Glutamatergic neuron (in vitro differentiated cells): ENCODE data around the gene WNT3. TPM values are rescaled to one million over a fixed set of nuclear protein-coding genes. Genes with fewer than 3 reads are reported as not detected.
"Not testable (repeated sequence)": the region's sequence is repeated elsewhere in the genome, so short reads cannot be mapped to it uniquely, and the experiment has no call there.

ENCODE experiments used
- DNase-seq: peaks from one replicate; pipeline ENCODE4 v3.0.0; 2022
- H3K27ac Mint-ChIP-seq: one replicate; pipeline ENCODE4 v1.8.0; 2020; ENCODE audit warnings: mild to moderate bottlenecking, mixed read lengths, inconsistent platforms; ENCODE audit not compliant: unreplicated experiment
- H3K27me3 Mint-ChIP-seq: one replicate; pipeline ENCODE4 v1.8.0; 2020; ENCODE audit warnings: mild to moderate bottlenecking, moderate library complexity, mixed read lengths, inconsistent platforms; ENCODE audit not compliant: unreplicated experiment
- H3K36me3 Mint-ChIP-seq: one replicate; pipeline ENCODE4 v1.8.0; 2020; ENCODE audit warnings: mild to moderate bottlenecking, mixed read lengths, inconsistent platforms; ENCODE audit not compliant: unreplicated experiment
- H3K4me1 Mint-ChIP-seq: one replicate; pipeline ENCODE4 v1.8.0; 2020; ENCODE audit warnings: mild to moderate bottlenecking, low read depth, mixed read lengths, inconsistent platforms; ENCODE audit not compliant: unreplicated experiment
- H3K4me3 Mint-ChIP-seq: one replicate; pipeline ENCODE4 v1.8.0; 2020; ENCODE audit warnings: mild to moderate bottlenecking, mixed read lengths, inconsistent platforms; ENCODE audit not compliant: unreplicated experiment
- H3K9me3 Mint-ChIP-seq: one replicate; pipeline ENCODE4 v1.8.0; 2020; ENCODE audit warnings: mild to moderate bottlenecking, moderate library complexity, mixed read lengths, inconsistent platforms; ENCODE audit not compliant: unreplicated experiment
- total RNA-seq: library from RNA; stranded (reverse); fragmentation: NEBNext Ultra II Directional; extraction: Animal tissue kit (Norgen Biotek cat#: 25700); gene quantifications from one replicate; pipeline ENCODE4 v1.2.1, GENCODE V29; 2021; ENCODE audit not compliant: unreplicated experiment
- TF ChIP-seq, protein P1 (sequence below): fragments of 200-600 bp; sonication (generic); IDR thresholded peaks from one replicate; pipeline ENCODE4 v1.5.0; 2021; ENCODE audit not compliant: partially characterized antibody, unreplicated experiment

Gene WNT3
- total RNA-seq, 1 donor from 2014 or later: 1.7 TPM

DNA sequence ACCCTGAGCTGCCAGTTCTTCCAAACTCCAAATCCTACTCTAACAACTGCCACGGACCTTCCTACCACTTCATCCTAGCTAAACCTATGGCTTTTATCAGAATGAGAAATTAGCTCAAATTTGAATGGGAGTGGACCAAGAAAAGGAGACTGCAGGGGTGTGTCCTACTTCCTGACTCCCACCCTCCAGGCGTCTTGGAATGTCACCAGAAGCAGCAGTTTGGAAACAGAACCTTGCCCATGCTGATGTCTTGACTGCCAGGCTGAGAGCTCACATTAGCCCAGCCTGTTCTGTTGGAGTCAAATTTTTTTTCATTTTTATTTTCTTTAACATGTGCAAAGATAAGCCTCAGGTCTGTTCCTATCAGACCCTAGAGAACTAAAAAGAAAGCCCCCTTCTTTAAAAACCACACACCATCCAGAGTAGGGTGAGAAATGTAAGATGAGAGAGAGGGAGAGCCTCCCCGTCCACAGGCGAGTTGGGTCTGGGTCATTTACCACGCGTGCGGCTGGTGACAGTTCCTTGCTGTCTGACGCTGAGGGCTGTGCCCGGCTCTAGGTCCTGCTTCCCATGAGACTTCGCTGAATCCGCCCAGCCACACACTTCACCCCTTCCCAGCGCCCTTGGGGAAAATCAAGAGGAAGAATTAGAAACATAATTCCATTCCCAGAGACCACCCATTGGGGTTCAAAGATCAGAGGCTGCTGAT lies 54.3 kb downstream of the WNT3 start:
- Mint-ChIP-seq H3K36me3 (no peaks in the 10 kb centered on the region), H3K9me3 (no peaks in the 10 kb centered on the region), H3K27me3 (peaks cover 2% of the 10 kb centered on the region), H3K4me3 (no peak overlapping the region), H3K4me1 (no peaks in the 10 kb centered on the region), H3K27ac (no peak overlapping the region)
- TF ChIP-seq, protein P1, sequence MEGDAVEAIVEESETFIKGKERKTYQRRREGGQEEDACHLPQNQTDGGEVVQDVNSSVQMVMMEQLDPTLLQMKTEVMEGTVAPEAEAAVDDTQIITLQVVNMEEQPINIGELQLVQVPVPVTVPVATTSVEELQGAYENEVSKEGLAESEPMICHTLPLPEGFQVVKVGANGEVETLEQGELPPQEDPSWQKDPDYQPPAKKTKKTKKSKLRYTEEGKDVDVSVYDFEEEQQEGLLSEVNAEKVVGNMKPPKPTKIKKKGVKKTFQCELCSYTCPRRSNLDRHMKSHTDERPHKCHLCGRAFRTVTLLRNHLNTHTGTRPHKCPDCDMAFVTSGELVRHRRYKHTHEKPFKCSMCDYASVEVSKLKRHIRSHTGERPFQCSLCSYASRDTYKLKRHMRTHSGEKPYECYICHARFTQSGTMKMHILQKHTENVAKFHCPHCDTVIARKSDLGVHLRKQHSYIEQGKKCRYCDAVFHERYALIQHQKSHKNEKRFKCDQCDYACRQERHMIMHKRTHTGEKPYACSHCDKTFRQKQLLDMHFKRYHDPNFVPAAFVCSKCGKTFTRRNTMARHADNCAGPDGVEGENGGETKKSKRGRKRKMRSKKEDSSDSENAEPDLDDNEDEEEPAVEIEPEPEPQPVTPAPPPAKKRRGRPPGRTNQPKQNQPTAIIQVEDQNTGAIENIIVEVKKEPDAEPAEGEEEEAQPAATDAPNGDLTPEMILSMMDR: no peak
- no peak for DNase-seq

DNA sequence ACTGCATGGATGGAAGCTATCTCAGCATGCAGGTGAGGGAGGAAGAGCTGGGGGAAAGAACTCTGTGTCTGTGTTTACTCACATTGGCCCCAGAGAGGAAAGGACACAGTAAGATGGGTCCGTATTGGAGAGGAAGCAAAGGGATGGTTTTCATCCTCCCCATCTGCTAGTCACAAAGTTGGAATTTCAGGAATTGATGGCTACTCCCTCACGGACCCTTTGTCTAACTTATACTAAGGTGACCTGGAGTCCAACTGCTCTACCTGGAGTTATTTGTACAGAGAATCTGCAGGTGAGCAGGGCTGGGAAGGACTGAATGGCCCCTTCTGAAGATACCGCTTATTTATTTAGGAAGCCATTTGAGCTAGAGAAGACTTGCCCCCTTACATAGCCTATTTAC lies 55.1 kb downstream of the WNT3 start:
- Mint-ChIP-seq H3K27ac (no peak overlapping the region), H3K27me3 (peaks cover 2% of the 10 kb centered on the region), H3K4me1 (no peaks in the 10 kb centered on the region), H3K4me3 (no peak overlapping the region), H3K36me3 (no peaks in the 10 kb centered on the region), H3K9me3 (no peaks in the 10 kb centered on the region)
- TF ChIP-seq, protein P1: no peak
- DNase-seq: no peak

DNA sequence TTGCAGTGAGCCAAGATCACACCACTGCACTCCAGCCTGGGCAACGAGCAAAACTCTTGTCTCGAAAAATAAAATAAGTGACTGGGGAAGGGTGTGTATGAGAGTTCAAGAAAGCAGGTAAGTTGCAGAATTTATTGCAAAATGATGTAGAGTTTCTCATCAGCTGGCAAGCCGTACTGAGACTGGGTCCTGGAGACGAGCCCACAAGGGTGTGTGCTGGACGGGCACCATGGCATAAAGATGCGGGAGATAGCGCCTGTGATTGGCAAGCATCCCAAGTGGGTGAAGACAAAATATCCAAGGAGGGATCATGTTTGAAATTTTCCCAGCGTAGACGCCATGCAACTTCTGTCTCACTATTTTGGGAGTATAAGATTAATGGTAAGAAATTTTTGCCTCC lies 59.4 kb downstream of the WNT3 start:
- H3K4me3 Mint-ChIP-seq: no peak overlapping the region
- TF ChIP-seq, protein P1: no peak
- H3K4me1 Mint-ChIP-seq: no peaks in the 10 kb centered on the region
- H3K27me3 Mint-ChIP-seq: no peaks in the 10 kb centered on the region
- H3K9me3 Mint-ChIP-seq: no peaks in the 10 kb centered on the region
- H3K36me3 Mint-ChIP-seq: no peaks in the 10 kb centered on the region
- H3K27ac Mint-ChIP-seq: no peak overlapping the region
- no peak for DNase-seq

DNA sequence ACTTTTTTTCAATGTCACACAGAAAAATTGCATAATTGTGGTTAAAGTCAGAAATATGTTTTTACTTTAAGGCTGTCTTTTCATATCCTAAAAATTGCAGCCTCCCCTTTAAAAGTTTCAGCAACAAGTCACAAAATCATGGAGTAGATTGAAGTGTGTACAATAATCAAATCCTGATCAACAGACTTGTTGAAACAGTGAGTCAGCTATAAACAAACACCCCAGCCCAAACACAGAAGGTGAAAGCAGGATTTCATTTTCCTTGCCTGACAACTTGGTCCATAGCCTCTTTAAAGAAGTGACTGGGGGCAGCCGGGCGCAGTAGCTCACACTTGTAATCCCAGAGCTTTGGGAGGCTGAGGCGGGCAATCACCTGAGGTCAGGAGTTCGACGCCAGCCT lies 59.9 kb downstream of the WNT3 start:
- Mint-ChIP-seq H3K9me3 (no peaks in the 10 kb centered on the region), H3K27me3 (no peaks in the 10 kb centered on the region), H3K27ac (no peak overlapping the region), H3K4me3 (no peak overlapping the region), H3K4me1 (no peaks in the 10 kb centered on the region), H3K36me3 (no peaks in the 10 kb centered on the region)
- no peak for DNase-seq
- TF ChIP-seq, protein P1: no peak

DNA sequence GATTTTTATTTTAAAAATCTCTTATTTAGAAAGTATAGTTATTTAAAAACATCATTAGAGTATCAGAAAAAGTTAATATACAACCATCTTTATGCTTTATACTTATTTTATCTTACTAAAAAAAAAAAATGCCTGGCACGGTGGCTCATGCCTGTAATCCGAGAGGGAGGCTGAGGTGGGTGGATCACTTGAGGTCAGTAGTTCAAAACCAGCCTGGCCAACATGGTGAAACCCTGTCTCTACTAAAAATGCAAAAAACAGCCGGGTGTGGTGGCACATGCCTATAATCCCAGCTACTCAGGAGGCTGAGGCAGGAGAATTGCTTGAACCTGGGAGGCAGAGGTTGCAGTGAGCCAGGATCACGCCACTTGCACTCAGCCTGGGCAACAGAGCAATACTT lies 60.9 kb downstream of the WNT3 start:
- H3K4me3 Mint-ChIP-seq, H3K36me3 Mint-ChIP-seq, H3K27ac Mint-ChIP-seq, H3K4me1 Mint-ChIP-seq, H3K9me3 Mint-ChIP-seq, H3K27me3 Mint-ChIP-seq, DNase-seq: not testable (repeated sequence)
